Panc1 (cell line): ENCODE measurements around the gene C4orf17. TPM values are rescaled to one million over a fixed set of nuclear protein-coding genes. Genes with fewer than 3 reads are reported as not detected.

ENCODE experiments used
- ATAC-seq: fragments of 200-7000 bp; cut with Tn5 transposase; 2 replicates; pipeline ENCODE4 v1.9.1; 2020; ENCODE audit warnings: mild to moderate bottlenecking, moderate library complexity
- BruUV-seq: library from RNA; stranded (reverse); fragments of 400-500 nt; replicated peaks from 2 replicates; lab custom pipeline; 2021; lab: Mats Ljungman, UMichigan
- CTCF ChIA-PET: fragments of 300-600 bp; sonication (Branson Sonifier 250); formaldehyde crosslinking; loops from one replicate; lab custom pipeline; 2022; ENCODE audit warnings: antibody characterized with exemption; lab: Charles Lee
- POLR2A ChIA-PET: fragments of 300-600 bp; sonication (Branson Sonifier 250); formaldehyde crosslinking; loops from one replicate; lab custom pipeline; 2022; ENCODE audit warnings: antibody characterized with exemption; lab: Charles Lee
- DNase-seq: peaks from one replicate; pipeline ENCODE4 v3.0.0-alpha.2; 2010; ENCODE audit warnings: low read depth, low spot score
- H3K27ac ChIP-seq: 2 replicates; pipeline ENCODE4 v1.5.1; 2011; ENCODE audit warnings: mild to moderate bottlenecking, low read length, inconsistent platforms
- H3K27me3 ChIP-seq: fragments of 200-500 bp; sonication (Bioruptor generic); 2 replicates; pipeline ENCODE4 v1.6.0; 2014; ENCODE audit warnings: low read length, inconsistent platforms; ENCODE audit not compliant: control insufficient read depth, insufficient read depth
- H3K36me3 ChIP-seq: fragments of 200-500 bp; sonication (Bioruptor generic); 2 replicates; pipeline ENCODE4 v1.5.1; 2014; ENCODE audit warnings: inconsistent platforms, mild to moderate bottlenecking, low read length, moderate library complexity; ENCODE audit not compliant: control insufficient read depth, insufficient read depth
- H3K4me1 ChIP-seq: 2 replicates; pipeline ENCODE4 v1.5.1; 2011; ENCODE audit warnings: inconsistent platforms, mild to moderate bottlenecking, low read length, moderate library complexity; ENCODE audit not compliant: control insufficient read depth, insufficient read depth
- H3K4me3 ChIP-seq, 2 experiments: 2 replicates each; pipeline ENCODE4 v1.5.1; 2011 to 2012; ENCODE audit warnings: low read depth in 2 of 2, low read length in 2 of 2, mild to moderate bottlenecking in 2 of 2, inconsistent platforms in 1 of 2, moderate library complexity in 1 of 2
- H3K9me3 ChIP-seq: fragments of 200-500 bp; sonication (Bioruptor generic); 2 replicates; pipeline ENCODE4 v1.5.1; 2014; ENCODE audit warnings: low read depth, mild to moderate bottlenecking, inconsistent platforms, low read length, moderate library complexity; ENCODE audit not compliant: control insufficient read depth, insufficient read depth
- CTCF ChIP-seq: fragments of 450-650 bp; IDR thresholded peaks from 2 replicates; pipeline ENCODE4 v1.5.1; 2017; ENCODE audit warnings: mild to moderate bottlenecking
- POLR2AphosphoS5 ChIP-seq: IDR thresholded peaks from 2 replicates; pipeline ENCODE4 v1.6.1; 2012; ENCODE audit warnings: mild to moderate bottlenecking, low read depth, low read length, moderate library complexity
- REST ChIP-seq, 2 experiments: IDR thresholded peaks; 2 replicates each; pipeline ENCODE4 v1.6.1; 2011 to 2012; ENCODE audit warnings: low read depth in 2 of 2, control low read depth in 1 of 2, low read length in 1 of 2, mild to moderate bottlenecking in 1 of 2, moderate library complexity in 1 of 2; ENCODE audit not compliant: insufficient read depth in 1 of 2
- SIN3A ChIP-seq: IDR thresholded peaks from 2 replicates; pipeline ENCODE4 v1.6.1; 2012; ENCODE audit warnings: low read depth, mild to moderate bottlenecking, low read length, moderate library complexity, borderline replicate concordance; ENCODE audit not compliant: insufficient read depth
- TCF7L2 ChIP-seq: IDR thresholded peaks from 2 replicates; pipeline ENCODE4 v1.6.1; 2011; ENCODE audit warnings: mild to moderate bottlenecking, low read depth, low read length, inconsistent platforms
- in situ Hi-C: cut with HindIII; loops from 2 replicates; pipeline ENCODE4 v1.10.0; 2016; ENCODE audit warnings: low sequenced_read_pairs, low pct_unique_long_range_greater_than_20kb
- intact Hi-C: fragments of 100-400 bp; cut with micrococcal nuclease; formaldehyde crosslinking; loops from one replicate; pipeline ENCODE4 v1.10.0; 2022; ENCODE audit not compliant: unreplicated experiment
- total RNA-seq: library from RNA; stranded (reverse); gene quantifications from one replicate; pipeline ENCODE4 v1.2.1, GENCODE V29; 2021; ENCODE audit not compliant: unreplicated experiment

C4orf17 gene
- total RNA-seq, 1 experiment from 2014 or later: not detected

GRCh38 chr4:99574530-99575324 is 63.9 kb downstream of the C4orf17 start, which contains the start of gene MTTP:
TSS of gene MTTP (plus strand) at chr4:99574824. CDS start at chr4:99574910, 86 bp downstream.
- intact Hi-C loops: no loop called here
- ATAC-seq: no peak
- no peaks in the 10 kb centered on the region for H3K4me1 ChIP-seq
- no peak within 1 kb of the TSS for H3K27ac ChIP-seq
- ChIA-PET POLR2A (no interaction called here), CTCF (no interaction called here)
- TF ChIP-seq SIN3A: no peak
- no peak for TF ChIP-seq POLR2AphosphoS5
- no peak for TF ChIP-seq CTCF
- no peak for TF ChIP-seq REST (IDR thresholded peaks at IDR 0.05; ENCODE audit: insufficient read depth in 1 of 2, low read depth in 2 of 2, low read length in 1 of 2)
- no peak for TF ChIP-seq TCF7L2
- H3K36me3 ChIP-seq: no peaks in the 10 kb centered on the region
- in situ Hi-C loops: no loop called here
- no peak for DNase-seq
- H3K27me3 ChIP-seq: no peaks in the 10 kb centered on the region
- BruUV-seq: no TSS peak
- no peaks in the 10 kb centered on the region for H3K9me3 ChIP-seq
- H3K4me3 ChIP-seq: no peak within 1 kb of the TSS

- ChIA-PET POLR2A (no interaction called here), CTCF (no interaction called here)
- Histone ChIP-seq H3K9me3 (no peaks in the 10 kb centered on the region), H3K36me3 (no peaks in the 10 kb centered on the region), H3K27ac (no peak overlapping the region), H3K4me1 (no peaks in the 10 kb centered on the region), H3K4me3 (no peak overlapping the region), H3K27me3 (no peaks in the 10 kb centered on the region)
- ATAC-seq: no peak
- in situ Hi-C loops (no loop called here), intact Hi-C loops (no loop called here)
- no peak for DNase-seq
- TF ChIP-seq CTCF (no peak), POLR2AphosphoS5 (no peak), REST (IDR thresholded peaks at IDR 0.05; ENCODE audit: insufficient read depth in 1 of 2, low read depth in 2 of 2, low read length in 1 of 2) (no peak), SIN3A (no peak), TCF7L2 (no peak)
- BruUV-seq: no TSS peak
Measured at GRCh38 chr4:99578714-99579113, 67.9 kb downstream of the C4orf17 start.
